H1 (cell line): ENCODE data around the gene IRGQ. TPM values are rescaled to one million over a fixed set of nuclear protein-coding genes. Genes with fewer than 3 reads are reported as not detected.
A peak's percentile ranks its signal among the peaks of the same experiment; 100 is the strongest.

Experiments
- CTCF ChIA-PET: fragments of 300-600 bp; sonication (Branson Sonifier 250); formaldehyde crosslinking; loops from one replicate; lab custom pipeline; 2021; ENCODE audit not compliant: partially characterized antibody; lab: Charles Lee
- POLR2A ChIA-PET: fragments of 300-600 bp; sonication (Branson Sonifier 250); formaldehyde crosslinking; loops from one replicate; lab custom pipeline; 2021; ENCODE audit warnings: inconsistent platforms; ENCODE audit not compliant: partially characterized antibody; lab: Charles Lee
- DNase-seq, 2 experiments: peaks; one replicate each; pipeline versions ENCODE4 v3.0.0 to v3.0.0-alpha.2; 2010 to 2022; ENCODE audit warnings: low spot score in 2 of 2, low read depth in 1 of 2, mixed read lengths in 1 of 2
- FAIRE-seq: peaks from 2 replicates; lab custom pipeline; 2011; peaks lifted over from hg19 to GRCh38; lab: Jason Lieb, UNC
- H2AFZ ChIP-seq: 2 replicates; pipeline ENCODE4 v1.8.1; 2012; ENCODE audit warnings: low read length, inconsistent platforms
- H2AK5ac ChIP-seq: 2 replicates; pipeline ENCODE4 v1.6.1; 2013; ENCODE audit warnings: low read depth, low read length
- H2BK120ac ChIP-seq: replicated peaks from 2 replicates; pipeline ENCODE3; 2013; ENCODE audit warnings: low read depth, low read length, inconsistent platforms
- H2BK12ac ChIP-seq: 2 replicates; pipeline ENCODE4 v1.6.1; 2013; ENCODE audit warnings: low read depth, low read length
- H2BK15ac ChIP-seq: 2 replicates; pipeline ENCODE4 v1.6.1; 2013; ENCODE audit warnings: low read length
- H2BK20ac ChIP-seq: 2 replicates; pipeline ENCODE4 v1.6.1; 2013; ENCODE audit warnings: low read length
- H2BK5ac ChIP-seq: 2 replicates; pipeline ENCODE4 v1.6.1; 2013; ENCODE audit warnings: low read depth, low read length
- H3K14ac ChIP-seq: 2 replicates; pipeline ENCODE4 v1.6.1; 2013; ENCODE audit warnings: inconsistent platforms; ENCODE audit not compliant: insufficient read length
- H3K18ac ChIP-seq: 2 replicates; pipeline ENCODE4 v1.6.1; 2013; ENCODE audit warnings: low read length; ENCODE audit errors: extremely low read depth
- H3K23ac ChIP-seq: 2 replicates; pipeline ENCODE4 v1.6.1; 2013; ENCODE audit warnings: inconsistent platforms; ENCODE audit not compliant: insufficient read length
- H3K23me2 ChIP-seq: 2 replicates; pipeline ENCODE4 v1.6.1; 2013; ENCODE audit warnings: low read depth, low read length
- H3K27ac ChIP-seq: 2 replicates; pipeline ENCODE4 v1.6.1; 2011; ENCODE audit warnings: low read depth, low read length, inconsistent platforms
- H3K27me3 ChIP-seq, 4 experiments: replicated peaks in 1 of 4; 1 replicate in 1 of 4; 2 replicates in 3 of 4; pipeline versions ENCODE4 v1.6.1 to v1.8.1; 2011 to 2013; ENCODE audit warnings: low read length in 3 of 4, mild to moderate bottlenecking in 3 of 4, inconsistent platforms in 2 of 4, mixed read lengths in 2 of 4, moderate library complexity in 1 of 4; ENCODE audit not compliant: control insufficient read depth in 3 of 4, insufficient read depth in 3 of 4; ENCODE audit errors: extremely low read depth in 1 of 4
- H3K36me3 ChIP-seq, 4 experiments: 2 replicates each; pipeline versions ENCODE4 v1.6.1 to v1.8.1; 2011 to 2013; ENCODE audit warnings: mild to moderate bottlenecking in 4 of 4, low read length in 3 of 4, moderate library complexity in 2 of 4, control low read depth in 1 of 4, inconsistent platforms in 1 of 4; ENCODE audit not compliant: insufficient read depth in 4 of 4, control insufficient read depth in 2 of 4
- H3K4ac ChIP-seq: replicated peaks from 2 replicates; pipeline ENCODE3; 2013; ENCODE audit warnings: low read length, low read depth, mixed read lengths, inconsistent platforms; ENCODE audit not compliant: insufficient read length
- H3K4me1 ChIP-seq, 4 experiments: replicated peaks in 1 of 4; 1 replicate in 1 of 4; 2 replicates in 3 of 4; pipeline versions ENCODE4 v1.6.1 to v1.8.1; 2011 to 2013; ENCODE audit warnings: low read length in 3 of 4, inconsistent platforms in 2 of 4, mixed read lengths in 1 of 4; ENCODE audit not compliant: insufficient read depth in 4 of 4, control insufficient read depth in 3 of 4
- H3K4me2 ChIP-seq, 2 experiments: 2 replicates each; pipeline versions ENCODE4 v1.6.1 to v1.8.1; 2011 to 2013; ENCODE audit warnings: low read depth in 2 of 2, low read length in 2 of 2, control low read depth in 1 of 2, inconsistent platforms in 1 of 2, mild to moderate bottlenecking in 1 of 2; ENCODE audit not compliant: insufficient read depth in 1 of 2
- H3K4me3 ChIP-seq, 4 experiments: fragments of 200-600, 300-600 bp in 1 of 4; sonication (generic), shearing (Covaris generic), sonication (Bioruptor Twin) in 1 of 4; 2 replicates each; pipeline versions ENCODE4 v1.5.1 to v1.8.1; 2011 to 2016; ENCODE audit warnings: low read length in 4 of 4, low read depth in 3 of 4, control low read depth in 2 of 4, inconsistent platforms in 2 of 4, mild to moderate bottlenecking in 2 of 4, mixed read lengths in 1 of 4, moderate library complexity in 1 of 4; ENCODE audit not compliant: insufficient read depth in 2 of 4; ENCODE audit errors: extremely low read depth in 1 of 4
- H3K56ac ChIP-seq: replicated peaks from 2 replicates; pipeline ENCODE3; 2013; ENCODE audit warnings: low read depth, mild to moderate bottlenecking, mixed read lengths, low read length, inconsistent platforms; ENCODE audit not compliant: insufficient read length
- H3K79me1 ChIP-seq: 2 replicates; pipeline ENCODE4 v1.6.1; 2013; ENCODE audit warnings: low read depth, low read length, control low read depth
- H3K79me2 ChIP-seq, 2 experiments: 2 replicates each; pipeline versions ENCODE4 v1.6.1 to v1.8.1; 2012 to 2013; ENCODE audit warnings: low read length in 2 of 2, mild to moderate bottlenecking in 2 of 2, inconsistent platforms in 1 of 2; ENCODE audit not compliant: insufficient read depth in 2 of 2, control insufficient read depth in 1 of 2
- H3K9ac ChIP-seq, 4 experiments: replicated peaks in 1 of 4; 1 replicate in 1 of 4; 2 replicates in 3 of 4; pipeline versions ENCODE4 v1.6.1 to v1.8.1; 2011 to 2013; ENCODE audit warnings: low read depth in 3 of 4, low read length in 3 of 4, control low read depth in 2 of 4, mild to moderate bottlenecking in 2 of 4, moderate library complexity in 2 of 4, inconsistent platforms in 1 of 4; ENCODE audit errors: extremely low read depth in 1 of 4
- H3K9me3 ChIP-seq, 2 experiments: 2 replicates each; pipeline versions ENCODE4 v1.6.1 to v1.8.1; 2012 to 2013; ENCODE audit warnings: mild to moderate bottlenecking in 2 of 2, moderate library complexity in 2 of 2, control low read depth in 1 of 2, inconsistent platforms in 1 of 2, low read depth in 1 of 2, low read length in 1 of 2, mixed read lengths in 1 of 2; ENCODE audit not compliant: insufficient read depth in 2 of 2
- H4K20me1 ChIP-seq, 2 experiments: replicated peaks in 1 of 2; 2 replicates each; pipeline versions ENCODE3 to v1.8.1; 2011 to 2013; ENCODE audit warnings: inconsistent platforms in 2 of 2, low read length in 2 of 2, mild to moderate bottlenecking in 1 of 2; ENCODE audit not compliant: insufficient read depth in 2 of 2, control insufficient read depth in 1 of 2
- H4K5ac ChIP-seq: 2 replicates; pipeline ENCODE4 v1.6.1; 2013; ENCODE audit warnings: low read length, low read depth, mixed read lengths, inconsistent platforms; ENCODE audit not compliant: insufficient read length
- H4K8ac ChIP-seq: 2 replicates; pipeline ENCODE4 v1.8.0; 2013; ENCODE audit warnings: mild to moderate bottlenecking, moderate library complexity, low read length, inconsistent platforms; ENCODE audit not compliant: insufficient read depth; ENCODE audit errors: extremely low read depth
- H4K91ac ChIP-seq: replicated peaks from 2 replicates; pipeline ENCODE3; 2013; ENCODE audit warnings: low read length, mixed read lengths, inconsistent platforms; ENCODE audit not compliant: insufficient read length
- BRCA1 ChIP-seq: IDR thresholded peaks from 2 replicates; pipeline ENCODE4 v1.6.1; 2012; ENCODE audit warnings: low read depth, low read length, improper control_type of control experiment
- CBX5 ChIP-seq: fragments of 300-800, 300-1000 bp; sonication (generic); IDR thresholded peaks from 2 replicates; pipeline ENCODE4 v1.7.1; 2016; ENCODE audit warnings: antibody characterized with exemption, low read length, low read depth
- CEBPB ChIP-seq: IDR thresholded peaks from 2 replicates; pipeline ENCODE4 v1.6.1; 2012; ENCODE audit warnings: low read depth, low read length
- EP300 ChIP-seq, 2 experiments: IDR thresholded peaks; 1 replicate in 1 of 2; 2 replicates in 1 of 2; pipeline ENCODE4 v1.6.1; 2011 to 2012; ENCODE audit warnings: low read depth in 2 of 2, low read length in 2 of 2, mild to moderate bottlenecking in 2 of 2, borderline replicate concordance in 1 of 2, inconsistent platforms in 1 of 2, moderate library complexity in 1 of 2
- POU5F1 ChIP-seq: IDR thresholded peaks from 2 replicates; pipeline ENCODE4 v1.6.1; 2011; ENCODE audit warnings: low read depth, mild to moderate bottlenecking, low read length, moderate library complexity
- RXRA ChIP-seq: IDR thresholded peaks from 2 replicates; pipeline ENCODE4 v1.6.1; 2011; ENCODE audit warnings: low read depth, mild to moderate bottlenecking, low read length, moderate library complexity; ENCODE audit not compliant: insufficient read depth
- SUZ12 ChIP-seq: fragments of 200-600 bp; sonication (generic); IDR thresholded peaks from 2 replicates; pipeline ENCODE4 v1.6.1; 2012; ENCODE audit warnings: mild to moderate bottlenecking, inconsistent platforms, low read length, moderate library complexity, mixed read lengths
- ZNF274 ChIP-seq: IDR thresholded peaks from 2 replicates; pipeline ENCODE4 v1.7.0; 2012; ENCODE audit warnings: low read length, borderline replicate concordance; ENCODE audit errors: extremely low read depth
- WGBS, 2 experiments: shearing (Covaris generic) in 1 of 2; methylation state at CpG; one replicate each; pipeline versions ENCODE4 v1.1.6 to v1.1.7; 2013 to 2015; ENCODE audit warnings: low lambda C conversion rate in 2 of 2, mixed read lengths in 2 of 2, inconsistent platforms in 1 of 2, low coverage in 1 of 2, missing lambda C conversion rate in 1 of 2; ENCODE audit not compliant: insufficient replicate concordance in 2 of 2, insufficient coverage in 1 of 2, insufficient read length in 1 of 2; ENCODE audit errors: extremely low coverage in 1 of 2, missing lambda C conversion rate in 1 of 2; 5-methylcytosine and 5-hydroxymethylcytosine counted together
- polyA plus RNA-seq, 7 experiments: library from polyadenylated mRNA; depleted of rRNA in 3 of 7; stranded (reverse) in 5 of 7; unstranded in 2 of 7; fragments of >200 nt in 5 of 7; fragments of 200-250 nt in 2 of 7; gene quantifications; 1 replicate in 5 of 7; 2 replicates in 1 of 7; 4 replicates in 1 of 7; pipeline versions ENCODE4 v1.2.1 to v1.2.3, GENCODE V29; 2011 to 2013; ENCODE audit warnings: missing spikeins in 2 of 7, mixed read lengths in 2 of 7
- total RNA-seq: library from RNA; stranded (reverse); fragmentation: NEBNext Ultra II Directional; extraction: Animal tissue kit (Norgen Biotek cat#: 25700); gene quantifications from 2 replicates; pipeline ENCODE4 v1.2.1, GENCODE V29; 2021
- TF ChIP-seq, protein P1 (sequence below), 3 experiments: IDR thresholded peaks; 1 replicate in 2 of 3; 2 replicates in 1 of 3; pipeline versions ENCODE4 v1.5.1 to v1.6.1; 2011; ENCODE audit warnings: low read length in 3 of 3, mild to moderate bottlenecking in 3 of 3, inconsistent platforms in 2 of 3, low read depth in 1 of 3, moderate library complexity in 1 of 3; ENCODE audit not compliant: insufficient read depth in 1 of 3; ENCODE audit errors: control extremely low read depth in 1 of 3
- TF ChIP-seq, protein P2 (sequence below): IDR thresholded peaks from 2 replicates; pipeline ENCODE4 v1.6.1; 2011; ENCODE audit warnings: low read depth, mild to moderate bottlenecking, low read length; ENCODE audit not compliant: insufficient read depth

The IRGQ gene
- total and polyA plus RNA-seq, 2 of the 8 experiments (the other 6 are each of a cell fraction or from before 2014, with no cell fraction given): 16.0 to 42.9 TPM

DNA sequence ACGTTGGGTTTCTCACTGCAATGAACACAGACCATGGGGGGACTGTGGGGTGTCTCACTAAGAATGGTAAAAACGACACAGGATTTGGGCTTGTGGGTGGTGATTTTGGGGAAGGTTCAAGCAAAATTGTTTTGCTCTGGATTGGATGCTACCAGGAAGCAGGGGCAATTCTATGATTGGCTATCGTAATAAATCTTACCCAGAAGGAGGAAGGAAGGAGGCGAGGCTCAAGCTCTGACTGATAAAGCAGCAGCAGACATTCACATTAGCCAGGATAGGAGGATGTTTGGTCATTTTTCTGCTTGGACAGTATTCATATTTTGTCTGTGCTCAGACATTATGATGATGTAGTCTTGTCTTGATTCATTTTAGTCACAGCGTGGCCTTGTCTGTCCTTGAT is 1.9 kb upstream of the IRGQ start:
- no peak for FAIRE-seq
- H3K23me2 ChIP-seq: peaks cover 16% of the 10 kb centered on the region; the same call in 1 of the 2 replicates
- H3K4me3 ChIP-seq: peak overlapping the region in 1 of 4 experiments; percentile 82; a peak in 3 of 8 replicates
- DNase-seq: no peak
- H2BK120ac ChIP-seq: no peak overlapping the region
- no peak overlapping the region for H3K18ac ChIP-seq
- no peaks in the 10 kb centered on the region for H3K27me3 ChIP-seq
- H2BK5ac ChIP-seq: no peak overlapping the region
- ChIA-PET POLR2A (interaction anchor here (0.8 to 3.9 kb wide), 8 partner anchors 9 to 55 kb away, joined by 3 to 36 read pairs (median 3); partner anchors contain the start of genes PINLYP, XRCC1 and ZNF428), CTCF (interaction anchor here (0.5 to 6.5 kb wide), 9 partner anchors 10 to 942 kb away, joined by 3 to 92 read pairs (median 4); partner anchors contain the start of gene ZNF575)
- H2BK20ac ChIP-seq: no peak overlapping the region
- peak overlapping the region; percentile 89 to 91; a peak in 3 of 4 replicates for H3K4me2 ChIP-seq
- no peak overlapping the region for H2AK5ac ChIP-seq
- no peak overlapping the region for H4K8ac ChIP-seq
- H2AFZ ChIP-seq: no peak overlapping the region
- H4K20me1 ChIP-seq: peaks cover 0 to 3% of the 10 kb centered on the region in 2 experiments
- no peak overlapping the region for H3K27ac ChIP-seq
- H3K4me1 ChIP-seq: peaks cover 2 to 6% (median 3%) of the 10 kb centered on the region in 4 experiments; a peak in 6 of 7 replicates
- H4K91ac ChIP-seq: no peak overlapping the region
- H2BK12ac ChIP-seq: no peak overlapping the region
- H3K4ac ChIP-seq: no peak overlapping the region
- H3K79me1 ChIP-seq: peaks cover 7% of the 10 kb centered on the region
- no peak overlapping the region for H3K14ac ChIP-seq
- H3K23ac ChIP-seq: no peak overlapping the region
- H2BK15ac ChIP-seq: no peak overlapping the region
- H4K5ac ChIP-seq: no peak overlapping the region
- H3K9me3 ChIP-seq: no peaks in the 10 kb centered on the region
- H3K79me2 ChIP-seq: peaks cover 5 to 20% of the 10 kb centered on the region in 2 experiments
- peaks cover 5 to 13% (median 11%) of the 10 kb centered on the region in 4 experiments; a peak in 6 of 8 replicates for H3K36me3 ChIP-seq
- H3K56ac ChIP-seq: no peak overlapping the region
- H3K9ac ChIP-seq: no peak overlapping the region; a peak in 1 of 7 replicates
- 77% methylated on average over 5 of the region's 5 CpGs; no CpG with 5 or more reads in 1 of the 2 experiments for WGBS, 2 experiments
- TF ChIP-seq BRCA1 (no peak), SUZ12 (no peak), CEBPB (no peak), RXRA (no peak), ZNF274 (no peak), CBX5 (no peak), POU5F1 (no peak), EP300 (IDR thresholded peaks at IDR 0.05; ENCODE audit: borderline replicate concordance in 1 of 2, low read depth in 2 of 2, low read length in 2 of 2) (no peak)
- TF ChIP-seq, protein P1, sequence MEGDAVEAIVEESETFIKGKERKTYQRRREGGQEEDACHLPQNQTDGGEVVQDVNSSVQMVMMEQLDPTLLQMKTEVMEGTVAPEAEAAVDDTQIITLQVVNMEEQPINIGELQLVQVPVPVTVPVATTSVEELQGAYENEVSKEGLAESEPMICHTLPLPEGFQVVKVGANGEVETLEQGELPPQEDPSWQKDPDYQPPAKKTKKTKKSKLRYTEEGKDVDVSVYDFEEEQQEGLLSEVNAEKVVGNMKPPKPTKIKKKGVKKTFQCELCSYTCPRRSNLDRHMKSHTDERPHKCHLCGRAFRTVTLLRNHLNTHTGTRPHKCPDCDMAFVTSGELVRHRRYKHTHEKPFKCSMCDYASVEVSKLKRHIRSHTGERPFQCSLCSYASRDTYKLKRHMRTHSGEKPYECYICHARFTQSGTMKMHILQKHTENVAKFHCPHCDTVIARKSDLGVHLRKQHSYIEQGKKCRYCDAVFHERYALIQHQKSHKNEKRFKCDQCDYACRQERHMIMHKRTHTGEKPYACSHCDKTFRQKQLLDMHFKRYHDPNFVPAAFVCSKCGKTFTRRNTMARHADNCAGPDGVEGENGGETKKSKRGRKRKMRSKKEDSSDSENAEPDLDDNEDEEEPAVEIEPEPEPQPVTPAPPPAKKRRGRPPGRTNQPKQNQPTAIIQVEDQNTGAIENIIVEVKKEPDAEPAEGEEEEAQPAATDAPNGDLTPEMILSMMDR (IDR thresholded peaks at IDR 0.05; ENCODE audit: control extremely low read depth in 1 of 3, insufficient read depth in 1 of 3, low read depth in 1 of 3, low read length in 3 of 3): no peak
- TF ChIP-seq, protein P2, sequence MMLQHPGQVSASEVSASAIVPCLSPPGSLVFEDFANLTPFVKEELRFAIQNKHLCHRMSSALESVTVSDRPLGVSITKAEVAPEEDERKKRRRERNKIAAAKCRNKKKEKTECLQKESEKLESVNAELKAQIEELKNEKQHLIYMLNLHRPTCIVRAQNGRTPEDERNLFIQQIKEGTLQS: no peak
